Endothelial cell of umbilical vein (primary cell): ENCODE data around the gene HOXA4. TPM values are rescaled to one million over a fixed set of nuclear protein-coding genes. Genes with fewer than 3 reads are reported as not detected.

Experiments
- BruUV-seq: library from RNA; stranded (reverse); fragments of 400-500 nt; replicated peaks from 2 replicates; lab custom pipeline; 2021; lab: Mats Ljungman, UMichigan
- CTCF ChIA-PET: fragments of 300-600, 350-600 bp; sonication (Branson Sonifier 250); formaldehyde crosslinking; loops from one replicate; lab custom pipeline; 2021; ENCODE audit warnings: antibody characterized with exemption, inconsistent platforms; lab: Charles Lee
- POLR2A ChIA-PET: fragments of 300-600, 350-600 bp; sonication (Branson Sonifier 250); formaldehyde crosslinking; loops from one replicate; lab custom pipeline; 2021; ENCODE audit warnings: antibody characterized with exemption, inconsistent platforms; lab: Charles Lee
- DNase-seq: peaks from one replicate; pipeline ENCODE4 v3.0.0-alpha.2; 2011; ENCODE audit warnings: low read depth, low spot score
- FAIRE-seq: peaks from 2 replicates; lab custom pipeline; 2011; peaks lifted over from hg19 to GRCh38; lab: Jason Lieb, UNC
- H2AFZ ChIP-seq: 2 replicates; pipeline ENCODE4 v1.6.0; 2012; ENCODE audit warnings: low read depth, low read length, control low read depth, inconsistent platforms
- H3K27ac ChIP-seq: 2 replicates; pipeline ENCODE4 v1.5.1; 2011; ENCODE audit warnings: low read depth, mild to moderate bottlenecking, control low read depth, low read length, moderate library complexity; ENCODE audit not compliant: insufficient read depth
- H3K27me3 ChIP-seq, 2 experiments: 2 replicates each; pipeline versions ENCODE4 v1.6.0 to v1.6.1; 2011; ENCODE audit warnings: low read length in 2 of 2, mixed read lengths in 1 of 2; ENCODE audit not compliant: control insufficient read depth in 2 of 2, insufficient read depth in 2 of 2
- H3K36me3 ChIP-seq, 2 experiments: 2 replicates in 1 of 2; 3 replicates in 1 of 2; pipeline ENCODE4 v1.5.1; 2011; ENCODE audit warnings: low read length in 2 of 2, mild to moderate bottlenecking in 1 of 2, moderate library complexity in 1 of 2; ENCODE audit not compliant: control insufficient read depth in 2 of 2, insufficient read depth in 2 of 2; ENCODE audit errors: extremely low read depth in 1 of 2
- H3K4me1 ChIP-seq: 3 replicates; pipeline ENCODE4 v1.5.1; 2011; ENCODE audit warnings: mild to moderate bottlenecking, low read length; ENCODE audit not compliant: control insufficient read depth, insufficient read depth; ENCODE audit errors: extremely low read depth
- H3K4me2 ChIP-seq: 2 replicates; pipeline ENCODE4 v1.6.1; 2011; ENCODE audit warnings: low read length, control low read depth, mixed read lengths; ENCODE audit not compliant: insufficient read depth
- H3K4me3 ChIP-seq, 3 experiments: fragments of 200-600 bp in 1 of 3; sonication (generic), shearing (Covaris generic) in 1 of 3; replicated peaks in 1 of 3; 2 replicates each; pipeline ENCODE4 v1.5.1; 2011 to 2016; ENCODE audit warnings: control low read depth in 3 of 3, low read length in 3 of 3, mild to moderate bottlenecking in 2 of 3, inconsistent platforms in 1 of 3, low read depth in 1 of 3, moderate library complexity in 1 of 3; ENCODE audit not compliant: insufficient read depth in 1 of 3
- H3K79me2 ChIP-seq: 2 replicates; pipeline ENCODE4 v1.6.0; 2012; ENCODE audit warnings: low read length, inconsistent platforms; ENCODE audit not compliant: control insufficient read depth, insufficient read depth
- H3K9ac ChIP-seq: replicated peaks from 2 replicates; pipeline ENCODE3; 2011; ENCODE audit warnings: low read length, control low read depth; ENCODE audit not compliant: insufficient read depth; ENCODE audit errors: extremely low read depth
- H3K9me1 ChIP-seq: replicated peaks from 3 replicates; pipeline ENCODE4 v1.6.0; 2011; ENCODE audit warnings: mild to moderate bottlenecking, low read length; ENCODE audit not compliant: control insufficient read depth, insufficient read depth; ENCODE audit errors: extremely low read depth
- H3K9me3 ChIP-seq: replicated peaks from 2 replicates; pipeline ENCODE4 v1.5.1; 2012; ENCODE audit warnings: low read length, inconsistent platforms; ENCODE audit not compliant: control insufficient read depth, insufficient read depth
- H4K20me1 ChIP-seq: replicated peaks from 2 replicates; pipeline ENCODE3; 2011; ENCODE audit warnings: mild to moderate bottlenecking, low read length; ENCODE audit not compliant: control insufficient read depth, insufficient read depth; ENCODE audit errors: extremely low read depth
- CTCF ChIP-seq, 2 donors: IDR thresholded peaks; 1 replicate in 1 of 2; 2 replicates in 1 of 2; pipeline ENCODE4 v1.5.1; 2011; ENCODE audit warnings: low read length in 2 of 2, mild to moderate bottlenecking in 2 of 2, moderate library complexity in 2 of 2, control low read depth in 1 of 2, inconsistent platforms in 1 of 2, low read depth in 1 of 2; ENCODE audit not compliant: insufficient read depth in 1 of 2; ENCODE audit errors: extremely low read depth in 1 of 2
- EZH2 ChIP-seq: IDR thresholded peaks from 2 replicates; pipeline ENCODE4 v1.6.1; 2012; ENCODE audit warnings: borderline replicate concordance, low read depth, mild to moderate bottlenecking, moderate library complexity, low read length, inconsistent platforms; ENCODE audit not compliant: severe bottlenecking
- FOS ChIP-seq: IDR thresholded peaks from 2 replicates; pipeline ENCODE4 v1.6.1; 2011; ENCODE audit warnings: mild to moderate bottlenecking, low read length, moderate library complexity, borderline replicate concordance; ENCODE audit not compliant: insufficient read depth
- GATA2 ChIP-seq: IDR thresholded peaks from 2 replicates; pipeline ENCODE4 v1.7.0; 2011; ENCODE audit warnings: low read depth, mild to moderate bottlenecking, moderate library complexity, mixed read lengths, low read length; ENCODE audit not compliant: insufficient read length, insufficient read depth
- JUN ChIP-seq: IDR thresholded peaks from 2 replicates; pipeline ENCODE4 v1.6.1; 2011; ENCODE audit warnings: borderline replicate concordance, low read depth; ENCODE audit not compliant: insufficient read length, insufficient read depth
- MAX ChIP-seq: IDR thresholded peaks from 2 replicates; pipeline ENCODE4 v1.6.1; 2011; ENCODE audit not compliant: insufficient read depth, insufficient read length
- MYC ChIP-seq: IDR thresholded peaks from one replicate; pipeline ENCODE4 v1.6.1; 2011; ENCODE audit warnings: mild to moderate bottlenecking, low read depth, low read length
- POLR2A ChIP-seq: IDR thresholded peaks from 2 replicates; pipeline ENCODE4 v1.6.1; 2012; ENCODE audit warnings: low read depth, mild to moderate bottlenecking, control low read depth, low read length
- POLR2AphosphoS5 ChIP-seq: IDR thresholded peaks from 2 replicates; pipeline ENCODE4 v1.6.1; 2012; ENCODE audit warnings: low read depth, mild to moderate bottlenecking, control low read depth, low read length, moderate library complexity; ENCODE audit not compliant: insufficient read depth
- dilution Hi-C: fragments of 300-500 bp; cut with MboI; formaldehyde crosslinking; loops from one replicate; pipeline ENCODE4 v1.15.0; 2019; ENCODE audit warnings: low sequenced_read_pairs; ENCODE audit not compliant: extremely low pct_ligation_motif_present
- intact Hi-C: fragments of 100-400 bp; cut with micrococcal nuclease; formaldehyde crosslinking; loops from one replicate; pipeline ENCODE4 v1.10.0; 2022
- polyA plus RNA-seq, 4 experiments: library from polyadenylated mRNA; depleted of rRNA in 3 of 4; stranded (reverse) in 3 of 4; unstranded in 1 of 4; fragments of >200 nt; gene quantifications; 2 replicates each; pipeline versions ENCODE4 v1.2.1 to v1.2.3, GENCODE V29; 2011 to 2012; ENCODE audit warnings: missing spikeins in 1 of 4
- total RNA-seq: library from RNA; stranded (reverse); gene quantifications from 2 replicates; pipeline ENCODE4 v1.2.3, GENCODE V29; 2021

HOXA4 gene
- total and polyA plus RNA-seq, 2 donors (not counting 3 experiments of a cell fraction or from before 2014, with no cell fraction given) = 4.9 to 8.1 TPM

GRCh38 chr7:27095897-27096767 lies 34.4 kb downstream of the HOXA4 start, which contains the start of gene HOXA1:
Gene HOXA1 (minus strand): TSS chr7:27096000. CDS start chr7:27095912, 88 bp downstream.
- Histone ChIP-seq H3K36me3 (peaks cover 0 to 3% of the 10 kb centered on the region in 2 experiments), H3K27me3 (no peaks in the 10 kb centered on the region), H3K9ac (peak within 1 kb of the TSS; percentile 90), H3K9me3 (no peaks in the 10 kb centered on the region), H3K4me2 (peak within 1 kb of the TSS; percentile 74), H3K4me3 (peak within 1 kb of the TSS; percentile 80 to 92 (median 86)), H3K79me2 (peaks cover 59% of the 10 kb centered on the region), H3K4me1 (peaks cover 48% of the 10 kb centered on the region), H3K27ac (peak within 1 kb of the TSS; percentile 93), H2AFZ (peak within 1 kb of the TSS; percentile 56), H4K20me1 (no peaks in the 10 kb centered on the region), H3K9me1 (no peaks in the 10 kb centered on the region)
- ChIA-PET POLR2A (interaction anchor here (0.6 to 1.2 kb wide), 4 partner anchors 13 to 39 kb away, joined by 3 to 7 read pairs (median 4); no protein-coding TSS in a partner anchor), CTCF (interaction anchor here (1.0 to 9.6 kb wide), 13 partner anchors 10 to 727 kb away, joined by 3 to 124 read pairs (median 4); partner anchors contain the start of gene HOXA5)
- TSS peak; percentile 13 for BruUV-seq
- TF ChIP-seq POLR2A = peak; percentile 92
- peak; percentile 94 for TF ChIP-seq MAX
- TF ChIP-seq GATA2 = no peak
- no peak for TF ChIP-seq MYC
- peak in 1 of 2 donors; percentile 10 for TF ChIP-seq CTCF (IDR thresholded peaks at IDR 0.05; ENCODE audit: extremely low read depth in 1 of 2, insufficient read depth in 1 of 2, low read depth in 1 of 2, low read length in 2 of 2)
- TF ChIP-seq POLR2AphosphoS5 = peak; percentile 82
- no peak for TF ChIP-seq JUN
- TF ChIP-seq EZH2 = no peak
- TF ChIP-seq FOS = no peak
- dilution Hi-C loops (no loop called here), intact Hi-C loops (loop anchor here (1.0 to 2.0 kb wide), 7 partner anchors 29 to 1240 kb away; partner anchors contain the start of genes HOXA4 and SKAP2)
- FAIRE-seq (peak; percentile 94), DNase-seq (peak; percentile 95)
